ENCODE results near the gene FGF3. TPM values are rescaled to one million over a fixed set of nuclear protein-coding genes. Genes with fewer than 3 reads are reported as not detected.
A peak's percentile ranks its signal among the peaks of the same experiment; 100 is the strongest.

The FGF3 gene
- total and polyA plus RNA-seq, 2 donors from 2014 or later: not detected

DNA sequence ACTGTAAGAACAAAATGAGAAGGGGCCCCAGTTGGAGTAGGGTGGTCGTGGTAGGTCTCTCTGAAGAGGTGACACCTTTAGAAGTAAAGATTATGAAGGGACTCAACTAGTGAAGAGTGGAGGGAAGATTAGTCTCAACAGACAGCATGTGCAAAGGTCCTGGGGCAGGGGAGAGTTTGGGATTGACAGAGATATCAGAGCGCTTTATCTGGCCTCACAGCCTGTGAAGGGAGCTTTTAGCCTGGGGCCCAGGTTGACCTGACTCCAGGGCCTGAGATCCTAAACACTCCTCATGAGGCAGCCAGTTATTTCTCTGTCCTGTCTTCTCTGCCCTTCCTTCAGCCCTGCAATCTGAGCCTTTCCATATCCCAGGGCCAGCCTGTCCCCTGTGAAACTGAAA lies 16.2 kb downstream of the FGF3 start:
- intact Hi-C loops (cut with DNase I): no loop called here
- FAIRE-seq: no peak

DNA sequence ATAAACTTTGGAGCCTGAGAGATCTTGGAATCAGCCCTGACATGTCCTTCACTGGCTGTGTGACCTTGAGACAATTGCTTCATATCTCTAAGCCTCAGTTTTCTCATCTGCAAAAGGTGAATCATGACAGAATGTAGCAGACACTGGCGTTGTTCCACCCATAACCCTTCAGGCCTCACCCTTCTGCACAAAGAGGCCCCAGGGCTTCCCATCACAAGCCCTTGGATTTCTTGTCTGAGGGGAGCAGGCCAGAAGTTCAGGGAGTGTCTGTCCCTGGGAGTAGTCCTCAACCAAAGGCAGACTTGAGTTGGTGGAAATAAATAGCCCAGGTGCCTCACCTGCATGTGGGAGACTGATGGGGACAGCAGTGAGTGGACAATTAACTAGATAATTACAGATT lies 16.6 kb downstream of the FGF3 start:
- intact Hi-C loops (cut with DNase I): no loop called here
- H3K4me1 ChIP-seq (ENCODE audit: control insufficient read depth in 2 of 3, insufficient read depth in 2 of 3, low read depth in 1 of 3, low read length in 3 of 3): no peaks in the 10 kb centered on the region
- FAIRE-seq (no peak), DNase-seq (no peak)
- TF ChIP-seq, protein P1, sequence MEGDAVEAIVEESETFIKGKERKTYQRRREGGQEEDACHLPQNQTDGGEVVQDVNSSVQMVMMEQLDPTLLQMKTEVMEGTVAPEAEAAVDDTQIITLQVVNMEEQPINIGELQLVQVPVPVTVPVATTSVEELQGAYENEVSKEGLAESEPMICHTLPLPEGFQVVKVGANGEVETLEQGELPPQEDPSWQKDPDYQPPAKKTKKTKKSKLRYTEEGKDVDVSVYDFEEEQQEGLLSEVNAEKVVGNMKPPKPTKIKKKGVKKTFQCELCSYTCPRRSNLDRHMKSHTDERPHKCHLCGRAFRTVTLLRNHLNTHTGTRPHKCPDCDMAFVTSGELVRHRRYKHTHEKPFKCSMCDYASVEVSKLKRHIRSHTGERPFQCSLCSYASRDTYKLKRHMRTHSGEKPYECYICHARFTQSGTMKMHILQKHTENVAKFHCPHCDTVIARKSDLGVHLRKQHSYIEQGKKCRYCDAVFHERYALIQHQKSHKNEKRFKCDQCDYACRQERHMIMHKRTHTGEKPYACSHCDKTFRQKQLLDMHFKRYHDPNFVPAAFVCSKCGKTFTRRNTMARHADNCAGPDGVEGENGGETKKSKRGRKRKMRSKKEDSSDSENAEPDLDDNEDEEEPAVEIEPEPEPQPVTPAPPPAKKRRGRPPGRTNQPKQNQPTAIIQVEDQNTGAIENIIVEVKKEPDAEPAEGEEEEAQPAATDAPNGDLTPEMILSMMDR (IDR thresholded peaks at IDR 0.05; ENCODE audit: borderline replicate concordance, extremely low read depth, insufficient read depth): no peak
- H3K9me3 ChIP-seq (ENCODE audit: control insufficient read depth in 2 of 3, insufficient read depth in 1 of 3, low read length in 3 of 3): peaks cover 0 to 5% (median 0%) of the 10 kb centered on the region in 3 donors
- H3K36me3 ChIP-seq (ENCODE audit: control insufficient read depth in 2 of 3, insufficient read depth in 3 of 3, low read length in 3 of 3): no peaks in the 10 kb centered on the region
- H3K27ac ChIP-seq (ENCODE audit: low read depth in 2 of 2, low read length in 2 of 2): no peak overlapping the region
- H3K27me3 ChIP-seq (ENCODE audit: control insufficient read depth, insufficient read depth, low read length): no peaks in the 10 kb centered on the region
- H3K4me3 ChIP-seq (ENCODE audit: low read length in 3 of 3): no peak overlapping the region
- H3K9ac ChIP-seq (ENCODE audit: low read length in 3 of 3): no peak overlapping the region

More for the DNA sequence above, 16.2 kb downstream of the FGF3 start:
- Histone ChIP-seq H3K4me1 (ENCODE audit: control insufficient read depth in 2 of 3, insufficient read depth in 2 of 3, low read depth in 1 of 3, low read length in 3 of 3) (no peaks in the 10 kb centered on the region), H3K27me3 (ENCODE audit: control insufficient read depth, insufficient read depth, low read length) (no peaks in the 10 kb centered on the region), H3K9ac (ENCODE audit: low read length in 3 of 3) (no peak overlapping the region), H3K9me3 (ENCODE audit: control insufficient read depth in 2 of 3, insufficient read depth in 1 of 3, low read length in 3 of 3) (peaks cover 0 to 5% (median 0%) of the 10 kb centered on the region in 3 donors), H3K36me3 (ENCODE audit: control insufficient read depth in 2 of 3, insufficient read depth in 3 of 3, low read length in 3 of 3) (no peaks in the 10 kb centered on the region), H3K27ac (ENCODE audit: low read depth in 2 of 2, low read length in 2 of 2) (no peak overlapping the region), H3K4me3 (ENCODE audit: low read length in 3 of 3) (no peak overlapping the region)
- DNase-seq: no peak
- TF ChIP-seq, protein P1 (IDR thresholded peaks at IDR 0.05; ENCODE audit: borderline replicate concordance, extremely low read depth, insufficient read depth): no peak

DNA sequence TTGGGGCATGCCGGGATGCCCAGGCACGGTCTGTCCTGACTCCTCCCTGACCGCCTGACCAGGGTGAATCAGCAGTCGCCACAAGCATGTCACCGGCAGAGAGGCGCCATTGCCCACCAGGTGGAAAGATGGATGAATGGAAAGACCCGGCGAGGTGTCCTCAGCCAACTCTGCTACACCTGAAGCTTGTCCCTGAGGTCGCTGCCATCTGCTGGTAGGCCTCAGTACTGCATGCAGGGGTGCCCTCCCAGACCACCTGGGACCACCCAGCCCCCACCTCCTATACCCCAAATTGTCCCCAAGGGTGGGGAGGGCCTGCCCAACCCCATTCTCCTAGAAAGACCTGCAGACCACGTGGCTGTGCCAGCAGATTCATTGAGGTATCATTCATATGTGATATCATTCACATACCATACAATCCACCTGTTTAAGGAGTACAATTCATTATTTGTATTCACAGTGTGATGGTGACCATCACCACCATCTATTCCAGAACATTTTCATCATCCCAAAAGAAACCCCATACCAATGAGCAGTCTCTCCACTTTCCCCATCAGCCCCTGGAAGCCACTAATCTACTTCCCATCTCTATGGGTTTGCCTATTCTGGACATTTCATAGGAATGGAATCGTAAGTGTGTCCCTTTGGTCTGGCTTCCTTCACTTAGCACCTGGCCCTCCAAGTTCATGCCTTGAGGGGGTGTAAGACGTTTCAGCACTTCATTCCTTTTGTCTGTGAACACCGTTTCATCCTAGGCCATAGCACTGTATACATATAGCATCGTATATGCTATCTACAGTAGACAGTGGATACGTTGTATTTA lies 17.5 kb downstream of the FGF3 start:
- Histone ChIP-seq H3K9me3 (ENCODE audit: control insufficient read depth in 2 of 3, insufficient read depth in 1 of 3, low read length in 3 of 3) (peaks cover 0 to 5% (median 0%) of the 10 kb centered on the region in 3 donors), H3K27me3 (ENCODE audit: control insufficient read depth, insufficient read depth, low read length) (no peaks in the 10 kb centered on the region), H3K4me1 (ENCODE audit: control insufficient read depth in 2 of 3, insufficient read depth in 2 of 3, low read depth in 1 of 3, low read length in 3 of 3) (no peaks in the 10 kb centered on the region), H3K36me3 (ENCODE audit: control insufficient read depth in 2 of 3, insufficient read depth in 3 of 3, low read length in 3 of 3) (no peaks in the 10 kb centered on the region), H3K27ac (ENCODE audit: low read depth in 2 of 2, low read length in 2 of 2) (no peak overlapping the region), H3K9ac (ENCODE audit: low read length in 3 of 3) (no peak overlapping the region), H3K4me3 (ENCODE audit: low read length in 3 of 3) (no peak overlapping the region)
- FAIRE-seq: no peak
- intact Hi-C loops (cut with DNase I): no loop called here
- TF ChIP-seq, protein P1 (IDR thresholded peaks at IDR 0.05; ENCODE audit: borderline replicate concordance, extremely low read depth, insufficient read depth): peak; percentile 63
- DNase-seq: peak in 4 of 5 donors; percentile 42 to 78 (median 58)

Data from kidney (tissue), 14 donors.